Lower lobe of right lung (tissue), 2 donors: ENCODE data around the gene DIAPH3. TPM values are rescaled to one million over a fixed set of nuclear protein-coding genes. Genes with fewer than 3 reads are reported as not detected.

Source experiments
- ATAC-seq, 2 donors: fragments of 200-7000 bp; cut with Tn5 transposase; one replicate each; pipeline ENCODE4 v1.9.1; 2020 to 2022; ENCODE audit warnings: mild to moderate bottlenecking in 2 of 2, moderate library complexity in 2 of 2
- DNase-seq: peaks from one replicate; pipeline ENCODE4 v3.0.0-alpha.2; 2020
- H3K27ac ChIP-seq: fragments of 200-600 bp; one replicate; pipeline ENCODE4 v1.8.0; 2022
- H3K27me3 ChIP-seq: fragments of 200-600 bp; one replicate; pipeline ENCODE4 v1.8.0; 2022; ENCODE audit warnings: low read depth
- H3K36me3 ChIP-seq: fragments of 200-600 bp; one replicate; pipeline ENCODE4 v1.8.0; 2022; ENCODE audit warnings: mild to moderate bottlenecking
- H3K4me1 ChIP-seq: fragments of 200-600 bp; one replicate; pipeline ENCODE4 v1.8.0; 2022
- H3K4me3 ChIP-seq: fragments of 200-600 bp; one replicate; pipeline ENCODE4 v1.8.0; 2022; ENCODE audit warnings: mild to moderate bottlenecking
- H3K9me3 ChIP-seq: fragments of 200-600 bp; one replicate; pipeline ENCODE4 v1.8.0; 2022
- CTCF ChIP-seq: fragments of 200-600 bp; IDR thresholded peaks from one replicate; pipeline ENCODE4 v1.8.0; 2022; ENCODE audit warnings: antibody characterized with exemption, mild to moderate bottlenecking
- intact Hi-C: fragments of 100-400 bp; cut with DNase I; formaldehyde crosslinking; loops from one replicate; pipeline ENCODE4 v1.11.0; 2022
- total RNA-seq: library from RNA; stranded (reverse); fragmentation: NEBNext Ultra II Directional; extraction: Animal tissue kit (Norgen Biotek cat#: 25700); gene quantifications from one replicate; pipeline ENCODE4 v1.2.1, GENCODE V29; 2021
- donor health status: DM: no; HTN: yes; CAD: no; lungs with severe emphysema.

Gene DIAPH3
- total RNA-seq, 1 donor from 2014 or later, result 3.2 TPM

GRCh38 chr13:60035874-60036273, 127.9 kb downstream of the DIAPH3 start:
- no peak for TF ChIP-seq CTCF
- H3K27ac ChIP-seq, result no peak overlapping the region
- no peaks in the 10 kb centered on the region for H3K27me3 ChIP-seq
- no peaks in the 10 kb centered on the region for H3K4me1 ChIP-seq
- DNase-seq (no peak), ATAC-seq (no peak)
- no peaks in the 10 kb centered on the region for H3K9me3 ChIP-seq
- no peaks in the 10 kb centered on the region for H3K36me3 ChIP-seq
- H3K4me3 ChIP-seq, result no peak overlapping the region
- intact Hi-C loops, result no loop called here

GRCh38 chr13:60032851-60033250, 130.9 kb downstream of the DIAPH3 start:
- intact Hi-C loops, result no loop called here
- no peak for ATAC-seq
- no peaks in the 10 kb centered on the region for H3K36me3 ChIP-seq

GRCh38 chr13:60028021-60028420, 135.7 kb downstream of the DIAPH3 start:
- DNase-seq (no peak), ATAC-seq (peak in 1 of 2 donors; percentile 9)
- no peak for TF ChIP-seq CTCF
- intact Hi-C loops, result no loop called here
- H3K4me3 ChIP-seq, result no peak overlapping the region
- no peak overlapping the region for H3K27ac ChIP-seq
- no peaks in the 10 kb centered on the region for H3K36me3 ChIP-seq
- no peaks in the 10 kb centered on the region for H3K27me3 ChIP-seq
- peaks cover 6% of the 10 kb centered on the region for H3K4me1 ChIP-seq
- no peaks in the 10 kb centered on the region for H3K9me3 ChIP-seq

More at GRCh38 chr13:60032851-60033250, 130.9 kb downstream of the DIAPH3 start:
- no peak for DNase-seq
- Histone ChIP-seq H3K27me3 (no peaks in the 10 kb centered on the region), H3K4me3 (no peak overlapping the region), H3K4me1 (no peaks in the 10 kb centered on the region), H3K27ac (no peak overlapping the region), H3K9me3 (no peaks in the 10 kb centered on the region)
- TF ChIP-seq CTCF, result no peak

- TF ChIP-seq CTCF, result no peak
- H3K36me3 ChIP-seq, result no peaks in the 10 kb centered on the region
- intact Hi-C loops, result no loop called here
- peaks cover 6% of the 10 kb centered on the region for H3K4me1 ChIP-seq
- no peaks in the 10 kb centered on the region for H3K9me3 ChIP-seq
- H3K27ac ChIP-seq, result no peak overlapping the region
- no peak for DNase-seq
- no peak overlapping the region for H3K4me3 ChIP-seq
- no peak for ATAC-seq
- H3K27me3 ChIP-seq, result no peaks in the 10 kb centered on the region
These were observed 137.4 kb downstream of the DIAPH3 start for GRCh38 chr13:60026286-60026685.

GRCh38 chr13:60020288-60020687, 143.4 kb downstream of the DIAPH3 start:
- TF ChIP-seq CTCF, result no peak
- Histone ChIP-seq H3K4me3 (no peak overlapping the region), H3K4me1 (peaks cover 7% of the 10 kb centered on the region), H3K27me3 (no peaks in the 10 kb centered on the region), H3K36me3 (no peaks in the 10 kb centered on the region), H3K9me3 (no peaks in the 10 kb centered on the region), H3K27ac (no peak overlapping the region)
- no peak for ATAC-seq
- intact Hi-C loops, result no loop called here
- DNase-seq, result no peak
